ENCODE measurements around the gene PSME3IP1.

DNA sequence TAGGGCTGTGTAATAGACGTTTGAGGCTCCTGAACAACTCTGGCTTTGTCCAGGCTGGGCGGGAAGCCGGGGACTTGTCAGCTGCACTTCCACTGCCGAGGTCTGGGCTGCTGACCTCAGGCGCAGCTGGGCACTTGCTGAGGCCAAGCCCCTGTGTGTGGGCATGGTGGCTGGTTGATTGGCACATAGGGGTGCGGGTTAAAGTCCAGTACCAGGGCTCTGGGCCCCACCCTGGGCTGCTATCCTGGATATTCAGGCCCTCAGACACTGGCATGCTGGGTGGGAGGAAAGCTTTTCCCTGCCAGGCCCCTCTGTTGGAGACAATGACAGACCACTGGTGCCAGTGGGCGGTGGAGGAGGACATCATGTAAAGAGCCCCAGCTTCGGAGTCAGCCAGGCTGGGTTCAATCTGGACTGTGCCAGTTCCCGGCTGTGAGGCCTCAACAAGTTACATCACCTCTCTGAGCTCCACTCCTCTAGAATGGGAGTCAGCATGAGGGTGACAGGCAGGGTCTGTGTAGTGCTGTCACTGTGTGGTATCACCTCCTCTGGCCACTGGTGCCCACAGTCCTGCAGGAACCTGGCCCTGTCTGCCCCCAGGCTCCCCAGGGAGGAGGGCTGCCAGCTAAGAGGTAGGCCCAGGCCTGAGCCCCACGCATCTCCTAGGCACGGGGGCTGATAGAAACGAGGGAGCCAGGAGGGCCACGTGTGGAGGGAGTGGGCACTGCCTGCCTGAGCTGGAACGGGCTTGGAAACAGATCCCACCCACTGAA, 42.5 kb downstream of the PSME3IP1 start:
- TF ChIP-seq EZH2 (IDR thresholded peaks at IDR 0.05) (no peak), POLR2AphosphoS5 (IDR thresholded peaks at IDR 0.05; ENCODE audit: borderline replicate concordance, low read depth, low read length) (no peak), FOXP2 (optimal IDR thresholded peaks at IDR 0.05; ENCODE audit: control extremely low read depth, extremely low read length, insufficient read depth) (no peak)

Data from SK-N-MC (cell line).